BJ (cell line): Measurements from ENCODE around the gene POU2AF3. TPM values are rescaled to one million over a fixed set of nuclear protein-coding genes. Genes with fewer than 3 reads are reported as not detected.

ENCODE experiments used
- CTCF ChIA-PET: fragments of 350-600 bp; formaldehyde crosslinking; extraction: SDS; loops from one replicate; lab custom pipeline; 2021; ENCODE audit warnings: antibody characterized with exemption, inconsistent platforms; lab: Yijun Ruan, JAX
- POLR2A ChIA-PET: fragments of 300-600 bp; sonication (Branson Sonifier 250); formaldehyde crosslinking; extraction: SDS; loops from one replicate; lab custom pipeline; 2021; ENCODE audit warnings: antibody characterized with exemption; lab: Charles Lee
- DNase-seq: peaks from one replicate; pipeline ENCODE4 v3.0.0-alpha.2; 2011; ENCODE audit warnings: low read depth
- H3K27me3 ChIP-seq: 2 replicates; pipeline ENCODE4 v1.6.0; 2011; ENCODE audit warnings: low read length; ENCODE audit not compliant: control insufficient read depth, insufficient read depth
- H3K36me3 ChIP-seq: 2 replicates; pipeline ENCODE4 v1.5.1; 2011; ENCODE audit warnings: low read length; ENCODE audit not compliant: control insufficient read depth, insufficient read depth
- H3K4me3 ChIP-seq: 2 replicates; pipeline ENCODE4 v1.5.1; 2011; ENCODE audit warnings: low read depth, mild to moderate bottlenecking, control low read depth, low read length
- polyA plus RNA-seq: library from polyadenylated mRNA; depleted of rRNA; stranded (reverse); fragments of >200 nt; gene quantifications from 2 replicates; pipeline ENCODE4 v1.2.3, GENCODE V29; 2011
- TF ChIP-seq, protein P1 (sequence below): IDR thresholded peaks from 2 replicates; pipeline ENCODE4 v1.5.1; 2011; ENCODE audit warnings: low read depth, mild to moderate bottlenecking, control low read depth, inconsistent platforms, low read length, moderate library complexity; ENCODE audit not compliant: insufficient read depth

The POU2AF3 gene
- polyA plus RNA-seq, 1 experiment = not detected

DNA sequence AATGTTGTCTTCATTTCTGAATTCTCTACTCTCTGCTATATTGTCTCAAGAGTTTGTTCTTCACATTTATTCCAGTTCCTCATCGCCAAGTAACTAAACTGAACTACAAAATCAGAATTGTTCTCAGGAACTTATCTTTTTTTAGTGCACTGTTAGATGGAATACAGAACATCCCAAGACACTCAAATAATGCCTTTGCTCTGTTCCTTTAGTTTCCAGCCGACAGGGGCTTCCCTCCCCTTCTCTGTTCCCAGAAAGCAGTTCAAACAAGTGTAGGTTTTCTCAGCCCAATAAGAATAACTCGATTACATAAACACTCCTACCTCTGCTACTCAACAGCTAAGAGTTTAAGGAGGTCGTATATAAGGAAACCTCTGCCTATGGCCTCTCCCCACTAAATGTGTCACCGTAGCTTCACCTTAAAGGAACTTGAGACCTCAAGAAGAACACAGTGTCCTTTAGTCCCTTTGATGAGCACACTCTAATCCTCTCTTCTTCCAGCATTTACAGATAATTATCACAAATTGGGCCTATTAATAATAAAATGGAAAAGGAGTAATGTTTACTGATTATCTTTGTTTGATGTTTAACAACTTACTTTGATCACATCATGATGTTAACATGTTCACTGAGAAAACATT, 6.9 kb downstream of the POU2AF3 start:
- H3K4me3 ChIP-seq = no peak overlapping the region
- ChIA-PET POLR2A (no interaction called here), CTCF (no interaction called here)
- DNase-seq = no peak
- no peaks in the 10 kb centered on the region for H3K36me3 ChIP-seq
- TF ChIP-seq, protein P1, sequence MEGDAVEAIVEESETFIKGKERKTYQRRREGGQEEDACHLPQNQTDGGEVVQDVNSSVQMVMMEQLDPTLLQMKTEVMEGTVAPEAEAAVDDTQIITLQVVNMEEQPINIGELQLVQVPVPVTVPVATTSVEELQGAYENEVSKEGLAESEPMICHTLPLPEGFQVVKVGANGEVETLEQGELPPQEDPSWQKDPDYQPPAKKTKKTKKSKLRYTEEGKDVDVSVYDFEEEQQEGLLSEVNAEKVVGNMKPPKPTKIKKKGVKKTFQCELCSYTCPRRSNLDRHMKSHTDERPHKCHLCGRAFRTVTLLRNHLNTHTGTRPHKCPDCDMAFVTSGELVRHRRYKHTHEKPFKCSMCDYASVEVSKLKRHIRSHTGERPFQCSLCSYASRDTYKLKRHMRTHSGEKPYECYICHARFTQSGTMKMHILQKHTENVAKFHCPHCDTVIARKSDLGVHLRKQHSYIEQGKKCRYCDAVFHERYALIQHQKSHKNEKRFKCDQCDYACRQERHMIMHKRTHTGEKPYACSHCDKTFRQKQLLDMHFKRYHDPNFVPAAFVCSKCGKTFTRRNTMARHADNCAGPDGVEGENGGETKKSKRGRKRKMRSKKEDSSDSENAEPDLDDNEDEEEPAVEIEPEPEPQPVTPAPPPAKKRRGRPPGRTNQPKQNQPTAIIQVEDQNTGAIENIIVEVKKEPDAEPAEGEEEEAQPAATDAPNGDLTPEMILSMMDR = no peak
- H3K27me3 ChIP-seq = peaks cover 32% of the 10 kb centered on the region

DNA sequence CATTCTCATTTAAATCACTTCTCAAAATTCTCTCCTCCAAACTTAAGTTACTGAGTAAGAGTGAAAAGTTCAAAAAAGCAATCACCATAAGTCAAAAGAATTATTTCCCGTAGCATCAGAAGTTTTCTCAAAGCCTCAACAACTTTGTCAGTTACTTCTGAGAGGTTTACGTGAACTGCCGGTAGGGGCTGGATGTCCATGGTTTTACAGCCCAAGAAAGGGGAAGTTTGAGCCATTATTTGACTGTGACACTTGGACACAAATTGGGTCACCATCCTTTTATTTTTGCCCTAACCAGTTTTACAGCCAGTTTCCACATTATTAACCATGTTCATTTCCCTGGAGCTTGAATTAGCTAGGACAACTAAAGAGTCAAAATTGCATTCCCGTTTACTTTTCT, 7.5 kb downstream of the POU2AF3 start:
- CTCF ChIA-PET = no interaction called here
- TF ChIP-seq, protein P1 = no peak
- DNase-seq = no peak
- POLR2A ChIA-PET = no interaction called here
- no peak overlapping the region for H3K4me3 ChIP-seq
- no peaks in the 10 kb centered on the region for H3K36me3 ChIP-seq
- peaks cover 27% of the 10 kb centered on the region for H3K27me3 ChIP-seq

DNA sequence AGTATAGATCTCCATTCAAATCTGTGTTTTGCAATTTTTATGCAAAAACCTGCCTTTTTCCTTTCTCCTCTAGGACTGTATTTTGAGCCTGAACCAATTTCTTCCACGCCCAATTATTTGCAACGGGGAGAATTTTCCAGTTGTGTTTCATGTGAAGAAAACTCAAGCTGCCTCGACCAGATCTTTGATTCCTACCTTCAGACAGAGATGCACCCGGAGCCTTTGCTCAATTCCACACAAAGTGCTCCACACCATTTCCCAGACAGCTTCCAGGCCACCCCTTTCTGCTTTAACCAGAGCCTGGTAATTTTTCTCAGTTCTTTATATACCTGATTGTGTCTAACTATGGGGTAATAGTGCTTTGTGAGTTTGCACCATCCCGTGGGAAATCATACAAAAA, 8.0 kb downstream of the POU2AF3 start:
- no peak for DNase-seq
- ChIA-PET CTCF (no interaction called here), POLR2A (no interaction called here)
- Histone ChIP-seq H3K27me3 (peaks cover 25% of the 10 kb centered on the region), H3K36me3 (no peaks in the 10 kb centered on the region), H3K4me3 (no peak overlapping the region)
- TF ChIP-seq, protein P1 = no peak

DNA sequence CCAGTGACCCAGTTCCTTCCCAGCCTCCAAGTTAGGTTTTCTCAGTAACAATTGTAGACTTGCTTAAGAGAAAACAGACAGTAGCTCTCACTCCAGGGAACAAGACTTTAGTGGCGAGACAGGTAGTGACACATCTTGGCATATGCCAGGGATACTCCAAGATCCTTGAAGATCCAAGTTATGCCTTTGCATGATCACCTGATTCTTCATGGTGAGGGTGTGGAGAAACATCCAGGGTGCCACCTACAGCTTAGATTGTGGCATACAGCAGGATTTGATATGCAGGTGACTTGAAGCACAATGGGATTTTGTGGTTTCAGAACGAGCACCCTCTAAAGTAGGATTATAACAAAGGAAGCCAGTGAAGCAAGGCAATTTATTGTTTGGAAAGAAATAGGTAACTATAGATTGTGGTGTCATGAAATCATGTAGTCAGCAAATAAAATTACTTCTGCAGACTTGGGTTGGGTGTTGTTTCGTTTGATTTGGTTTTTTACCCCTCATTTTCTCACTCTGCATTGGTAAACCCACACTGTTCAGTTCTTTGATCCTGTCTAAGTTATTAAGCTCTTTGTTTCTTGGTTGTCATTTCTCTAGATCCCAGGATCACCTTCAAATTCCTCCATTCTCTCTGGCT, 9.2 kb downstream of the POU2AF3 start:
- Histone ChIP-seq H3K36me3 (no peaks in the 10 kb centered on the region), H3K4me3 (no peak overlapping the region), H3K27me3 (peaks cover 19% of the 10 kb centered on the region)
- ChIA-PET CTCF (interaction anchor here (1.2 kb wide), 1 partner anchor 20 kb away, joined by 3 read pairs; no protein-coding TSS in a partner anchor), POLR2A (no interaction called here)
- TF ChIP-seq, protein P1 = no peak
- DNase-seq = no peak

DNA sequence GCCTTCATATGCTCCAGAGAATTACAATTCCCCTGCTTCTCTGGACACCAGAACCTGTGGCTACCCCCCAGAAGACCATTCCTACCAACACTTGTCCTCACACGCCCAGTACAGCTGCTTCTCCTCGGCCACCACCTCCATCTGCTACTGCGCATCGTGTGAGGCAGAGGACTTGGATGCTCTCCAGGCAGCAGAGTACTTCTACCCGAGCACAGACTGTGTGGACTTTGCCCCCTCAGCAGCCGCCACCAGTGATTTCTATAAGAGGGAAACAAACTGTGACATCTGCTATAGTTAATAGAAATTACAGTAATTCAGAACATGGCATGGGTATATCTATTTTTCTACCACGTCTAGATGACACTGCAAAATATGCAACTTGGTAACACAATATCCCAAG, 9.8 kb downstream of the POU2AF3 start:
- no peak overlapping the region for H3K4me3 ChIP-seq
- TF ChIP-seq, protein P1 = no peak
- ChIA-PET CTCF (interaction anchor here (1.2 kb wide), 1 partner anchor 21 kb away, joined by 3 read pairs; no protein-coding TSS in a partner anchor), POLR2A (no interaction called here)
- peaks cover 18% of the 10 kb centered on the region for H3K27me3 ChIP-seq
- DNase-seq = no peak
- no peaks in the 10 kb centered on the region for H3K36me3 ChIP-seq
